ENCODE results near the gene RGMA. TPM values are rescaled to one million over a fixed set of nuclear protein-coding genes. Genes with fewer than 3 reads are reported as not detected.

RGMA gene
- total and polyA plus RNA-seq, 2 of the 8 experiments (the other 6 are each of a cell fraction or from before 2014, with no cell fraction given): 19.9 to 39.8 TPM

- CTCF ChIA-PET (ENCODE audit: partially characterized antibody): interaction anchor here (0.7 to 7.3 kb wide), 4 partner anchors 9 to 233 kb away, joined by 3 to 56 read pairs (median 3); no protein-coding TSS in a partner anchor
- Histone ChIP-seq H3K4me2 (ENCODE audit: insufficient read depth in 1 of 2, low read depth in 2 of 2, low read length in 2 of 2) (no peak overlapping the region), H3K56ac (replicated peaks; ENCODE audit: insufficient read length, low read depth, low read length) (no peak overlapping the region), H3K27me3 (replicated peaks in 1 of 4; ENCODE audit: control insufficient read depth in 3 of 4, extremely low read depth in 1 of 4, insufficient read depth in 3 of 4, low read length in 3 of 4) (no peaks in the 10 kb centered on the region), H2BK12ac (ENCODE audit: low read depth, low read length) (no peak overlapping the region), H4K5ac (ENCODE audit: insufficient read length, low read depth, low read length) (no peak overlapping the region), H4K91ac (replicated peaks; ENCODE audit: insufficient read length, low read length) (no peak overlapping the region), H3K23ac (ENCODE audit: insufficient read length) (no peak overlapping the region), H3K36me3 (ENCODE audit: control insufficient read depth in 2 of 4, insufficient read depth in 4 of 4, low read length in 3 of 4) (peaks cover 5 to 53% (median 13%) of the 10 kb centered on the region in 4 experiments), H3K4me1 (replicated peaks in 1 of 4; ENCODE audit: control insufficient read depth in 3 of 4, insufficient read depth in 4 of 4, low read length in 3 of 4) (peaks cover 19 to 55% (median 36%) of the 10 kb centered on the region in 4 experiments), H2BK15ac (ENCODE audit: low read length) (no peak overlapping the region), H2AFZ (ENCODE audit: low read length) (no peak overlapping the region), H3K9me3 (ENCODE audit: insufficient read depth in 2 of 2, low read depth in 1 of 2, low read length in 1 of 2) (no peaks in the 10 kb centered on the region), H3K4ac (replicated peaks; ENCODE audit: insufficient read length, low read depth, low read length) (no peak overlapping the region), H2AK5ac (ENCODE audit: low read depth, low read length) (no peak overlapping the region), H3K79me2 (ENCODE audit: control insufficient read depth in 1 of 2, insufficient read depth in 2 of 2, low read length in 2 of 2) (peaks cover 23 to 88% of the 10 kb centered on the region in 2 experiments), H4K8ac (ENCODE audit: extremely low read depth, insufficient read depth, low read length) (no peak overlapping the region; the same call in 1 of the 2 replicates), H3K9ac (replicated peaks in 1 of 4; ENCODE audit: extremely low read depth in 1 of 4, low read depth in 3 of 4, low read length in 3 of 4) (no peak overlapping the region), H2BK120ac (replicated peaks; ENCODE audit: low read depth, low read length) (no peak overlapping the region), H2BK5ac (ENCODE audit: low read depth, low read length) (no peak overlapping the region), H3K4me3 (ENCODE audit: extremely low read depth in 1 of 4, insufficient read depth in 2 of 4, low read depth in 3 of 4, low read length in 4 of 4) (no peak overlapping the region), H3K27ac (ENCODE audit: low read depth, low read length) (no peak overlapping the region), H3K14ac (ENCODE audit: insufficient read length) (no peak overlapping the region), H3K23me2 (ENCODE audit: low read depth, low read length) (peaks cover 5% of the 10 kb centered on the region; the same call in 1 of the 2 replicates), H3K79me1 (ENCODE audit: low read depth, low read length) (peaks cover 24% of the 10 kb centered on the region), H3K18ac (ENCODE audit: extremely low read depth, low read length) (no peak overlapping the region; the same call in 1 of the 2 replicates), H2BK20ac (ENCODE audit: low read length) (no peak overlapping the region), H4K20me1 (replicated peaks in 1 of 2; ENCODE audit: control insufficient read depth in 1 of 2, insufficient read depth in 2 of 2, low read length in 2 of 2) (peaks cover 33 to 36% of the 10 kb centered on the region in 2 experiments)
- DNase-seq (ENCODE audit: low read depth in 1 of 2, low spot score in 2 of 2) (no peak), FAIRE-seq (no peak)
- WGBS, 2 experiments (ENCODE audit: extremely low coverage in 1 of 2, insufficient coverage in 1 of 2, insufficient read length in 1 of 2, insufficient replicate concordance in 2 of 2, low coverage in 1 of 2, low lambda C conversion rate in 2 of 2, missing lambda C conversion rate in 1 of 2): 83% methylated on average over 7 of the region's 7 CpGs; no CpG with 5 or more reads in 1 of the 2 experiments
- no peak for TF ChIP-seq SIX5 (IDR thresholded peaks at IDR 0.05; ENCODE audit: low read depth, low read length)
- no peak for TF ChIP-seq USF2 (IDR thresholded peaks at IDR 0.05; ENCODE audit: low read length)
- TF ChIP-seq SIRT6 (IDR thresholded peaks at IDR 0.05; ENCODE audit: low read length): no peak
- TF ChIP-seq HDAC6 (IDR thresholded peaks at IDR 0.05; ENCODE audit: low read depth, low read length): no peak
- TF ChIP-seq SUZ12 (IDR thresholded peaks at IDR 0.05; ENCODE audit: low read length): no peak
- POLR2A ChIA-PET (ENCODE audit: partially characterized antibody): interaction anchor here (0.9 to 7.8 kb wide), 2 partner anchors 5 to 23 kb away, joined by 3 to 62 read pairs; no protein-coding TSS in a partner anchor
Observed at GRCh38 chr15:93066834-93067648, 22.0 kb downstream of the RGMA start.

All from H1 (cell line).